GM12891 (cell line): ENCODE data around the gene SMIM20.

Source experiments
- POLR2A ChIP-seq: IDR thresholded peaks from 2 replicates; pipeline ENCODE4 v1.6.1; 2011; ENCODE audit warnings: low read depth, low read length, control low read depth
- POLR2AphosphoS5 ChIP-seq: IDR thresholded peaks from 2 replicates; pipeline ENCODE4 v1.6.1; 2011; ENCODE audit warnings: low read depth, low read length, control low read depth
- SPI1 ChIP-seq: IDR thresholded peaks from 2 replicates; pipeline ENCODE4 v1.6.1; 2011; ENCODE audit warnings: low read depth, low read length, control low read depth
- TAF1 ChIP-seq: IDR thresholded peaks from 2 replicates; pipeline ENCODE4 v1.6.1; 2011; ENCODE audit warnings: low read depth, low read length, control low read depth

GRCh38 chr4:25919676-25920075, 5.7 kb downstream of the SMIM20 start:
- no peak for TF ChIP-seq POLR2A
- no peak for TF ChIP-seq POLR2AphosphoS5
- no peak for TF ChIP-seq TAF1
- TF ChIP-seq SPI1: no peak
